Measurements from ENCODE around the gene DGCR6L. TPM values are rescaled to one million over a fixed set of nuclear protein-coding genes. Genes with fewer than 3 reads are reported as not detected.
"Not testable (repeated sequence)": the region's sequence is repeated elsewhere in the genome, so short reads cannot be mapped to it uniquely, and the experiment has no call there.

DGCR6L gene
- total RNA-seq, 1 experiment from 2014 or later = 50.7 TPM

GRCh38 chr22:20304646-20305045 lies 15.2 kb downstream of the DGCR6L start:
- ChIA-PET POLR2A (ENCODE audit: low non-redundant PET) (no interaction called here), CTCF (no interaction called here)
- no peak for TF ChIP-seq EZH2 (IDR thresholded peaks at IDR 0.05; ENCODE audit: borderline replicate concordance, low read depth, low read length, poor library complexity, severe bottlenecking)
- TF ChIP-seq CTCF (conservative IDR thresholded peaks at IDR 0.05; ENCODE audit: low read depth, low read length) = no peak
- Histone ChIP-seq H3K27me3 (replicated peaks; ENCODE audit: insufficient read depth, low read depth, low read length, poor library complexity) (no peaks in the 10 kb centered on the region), H3K4me1 (ENCODE audit: insufficient read depth, low read length, poor library complexity, severe bottlenecking) (no peaks in the 10 kb centered on the region), H3K4me3 (ENCODE audit: low read depth, low read length, poor library complexity, severe bottlenecking) (no peak overlapping the region), H3K9me3 (ENCODE audit: low read depth, low read length, poor library complexity, severe bottlenecking) (no peaks in the 10 kb centered on the region), H3K36me3 (ENCODE audit: insufficient read depth, low read length, poor library complexity, severe bottlenecking) (no peaks in the 10 kb centered on the region), H3K27ac (ENCODE audit: low read depth, low read length, poor library complexity, severe bottlenecking) (no peak overlapping the region)
- BruUV-seq (replicated peaks) = no TSS peak
- no peak for DNase-seq (ENCODE audit: low spot score)
- intact Hi-C loops (cut with micrococcal nuclease; ENCODE audit: unreplicated experiment) = no loop called here

GRCh38 chr22:20303229-20303534 lies 16.7 kb downstream of the DGCR6L start:
- H3K9me3 ChIP-seq (ENCODE audit: low read depth, low read length, poor library complexity, severe bottlenecking); H3K4me3 ChIP-seq (ENCODE audit: low read depth, low read length, poor library complexity, severe bottlenecking); H3K27me3 ChIP-seq (replicated peaks; ENCODE audit: insufficient read depth, low read depth, low read length, poor library complexity); POLR2A ChIA-PET (ENCODE audit: low non-redundant PET); H3K4me1 ChIP-seq (ENCODE audit: insufficient read depth, low read length, poor library complexity, severe bottlenecking); DNase-seq (ENCODE audit: low spot score); BruUV-seq (replicated peaks); H3K36me3 ChIP-seq (ENCODE audit: insufficient read depth, low read length, poor library complexity, severe bottlenecking); H3K27ac ChIP-seq (ENCODE audit: low read depth, low read length, poor library complexity, severe bottlenecking); intact Hi-C loops (cut with micrococcal nuclease; ENCODE audit: unreplicated experiment); CTCF ChIA-PET: not testable (repeated sequence)

DNA sequence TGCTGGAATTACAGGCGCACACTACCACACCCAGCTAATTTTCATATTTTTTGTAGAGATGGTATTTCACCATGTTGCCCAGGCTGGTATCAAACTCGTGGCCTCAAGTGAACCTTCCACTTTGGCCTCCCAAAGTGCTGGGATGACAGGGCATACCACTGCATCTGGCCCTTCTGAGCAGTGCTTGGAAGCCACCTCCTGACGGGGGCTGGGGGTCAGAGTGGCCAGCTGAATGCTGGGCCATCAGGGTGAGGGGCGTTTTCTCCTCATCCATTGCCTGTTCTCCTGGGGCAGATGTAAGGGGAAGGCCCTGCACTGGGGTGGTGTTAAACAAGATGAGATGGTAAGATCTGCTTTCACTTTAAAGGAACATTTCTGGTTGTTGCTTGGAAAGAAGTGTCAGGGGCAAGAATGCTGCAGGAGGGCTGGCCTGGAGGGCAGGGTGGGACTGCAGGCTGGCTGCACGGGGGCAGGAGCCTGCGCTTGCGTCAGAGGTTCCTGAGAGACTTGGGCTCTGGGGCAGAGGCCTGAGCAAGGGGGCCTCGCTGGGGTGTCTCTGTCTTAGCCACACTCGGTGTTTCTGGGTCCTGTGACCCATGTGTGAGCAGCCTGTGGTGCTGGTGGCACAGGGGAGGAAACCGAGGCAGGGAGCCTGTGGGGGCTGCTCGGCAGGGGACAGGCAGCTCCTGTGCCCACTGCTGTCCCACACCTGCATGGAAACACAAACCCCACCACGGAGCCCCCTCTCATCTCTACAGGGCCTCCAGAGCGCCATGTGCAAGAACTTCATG lies 17.2 kb downstream of the DGCR6L start:
- intact Hi-C loops (cut with micrococcal nuclease; ENCODE audit: unreplicated experiment) = no loop called here
- Histone ChIP-seq H3K9me3 (ENCODE audit: low read depth, low read length, poor library complexity, severe bottlenecking) (no peaks in the 10 kb centered on the region), H3K36me3 (ENCODE audit: insufficient read depth, low read length, poor library complexity, severe bottlenecking) (no peaks in the 10 kb centered on the region), H3K27me3 (replicated peaks; ENCODE audit: insufficient read depth, low read depth, low read length, poor library complexity) (no peaks in the 10 kb centered on the region), H3K4me1 (ENCODE audit: insufficient read depth, low read length, poor library complexity, severe bottlenecking) (no peaks in the 10 kb centered on the region), H3K4me3 (ENCODE audit: low read depth, low read length, poor library complexity, severe bottlenecking) (no peak overlapping the region), H3K27ac (ENCODE audit: low read depth, low read length, poor library complexity, severe bottlenecking) (no peak overlapping the region)
- DNase-seq (ENCODE audit: low spot score) = no peak
- ChIA-PET POLR2A (ENCODE audit: low non-redundant PET) (no interaction called here), CTCF (no interaction called here)
- TF ChIP-seq EZH2 (IDR thresholded peaks at IDR 0.05; ENCODE audit: borderline replicate concordance, low read depth, low read length, poor library complexity, severe bottlenecking) = no peak
- no peak for TF ChIP-seq CTCF (conservative IDR thresholded peaks at IDR 0.05; ENCODE audit: low read depth, low read length)
- BruUV-seq (replicated peaks) = no TSS peak

- Histone ChIP-seq H3K36me3 (ENCODE audit: insufficient read depth, low read length, poor library complexity, severe bottlenecking) (no peaks in the 10 kb centered on the region), H3K4me3 (ENCODE audit: low read depth, low read length, poor library complexity, severe bottlenecking) (peak overlapping the region; percentile 54), H3K9me3 (ENCODE audit: low read depth, low read length, poor library complexity, severe bottlenecking) (no peaks in the 10 kb centered on the region), H3K4me1 (ENCODE audit: insufficient read depth, low read length, poor library complexity, severe bottlenecking) (no peaks in the 10 kb centered on the region), H3K27me3 (replicated peaks; ENCODE audit: insufficient read depth, low read depth, low read length, poor library complexity) (no peaks in the 10 kb centered on the region), H3K27ac (ENCODE audit: low read depth, low read length, poor library complexity, severe bottlenecking) (no peak overlapping the region)
- TF ChIP-seq EZH2 (IDR thresholded peaks at IDR 0.05; ENCODE audit: borderline replicate concordance, low read depth, low read length, poor library complexity, severe bottlenecking) (no peak), CTCF (conservative IDR thresholded peaks at IDR 0.05; ENCODE audit: low read depth, low read length) (no peak)
- CTCF ChIA-PET = interaction anchor here (1.5 kb wide), 1 partner anchor 20 kb away, joined by 4 read pairs; the partner anchor contains the start of gene DGCR6L
- BruUV-seq (replicated peaks) = no TSS peak
- no peak for DNase-seq (ENCODE audit: low spot score)
- intact Hi-C loops (cut with micrococcal nuclease; ENCODE audit: unreplicated experiment) = loop anchor here (1.0 to 10.0 kb wide), 2 partner anchors 20 to 325 kb away; no protein-coding TSS in a partner anchor
- POLR2A ChIA-PET (ENCODE audit: low non-redundant PET) = no interaction called here
Observed at GRCh38 chr22:20299746-20300136, 20.1 kb downstream of the DGCR6L start.

All from A673 (cell line).